MM.1S (cell line): Measurements from ENCODE around the gene KCNIP1.

ENCODE experiments used
- CTCF ChIP-seq: fragments of 300-600 bp; sonication (generic); IDR thresholded peaks from 2 replicates; pipeline ENCODE4 v1.5.1; 2016; ENCODE audit warnings: antibody characterized with exemption, low read length, mixed read lengths
- EZH2 ChIP-seq: fragments of 300-600 bp; sonication (generic); optimal IDR thresholded peaks from 2 replicates; pipeline ENCODE3; 2017; ENCODE audit warnings: low read depth, mild to moderate bottlenecking, antibody characterized with exemption, low read length, mixed read lengths

GRCh38 chr5:170510559-170510958 lies 6.7 kb downstream of the KCNIP1 start:
- TF ChIP-seq EZH2 = no peak
- no peak for TF ChIP-seq CTCF
